Measurements from ENCODE around the gene TNFRSF9. TPM values are rescaled to one million over a fixed set of nuclear protein-coding genes. Genes with fewer than 3 reads are reported as not detected.

TNFRSF9 gene

DNA sequence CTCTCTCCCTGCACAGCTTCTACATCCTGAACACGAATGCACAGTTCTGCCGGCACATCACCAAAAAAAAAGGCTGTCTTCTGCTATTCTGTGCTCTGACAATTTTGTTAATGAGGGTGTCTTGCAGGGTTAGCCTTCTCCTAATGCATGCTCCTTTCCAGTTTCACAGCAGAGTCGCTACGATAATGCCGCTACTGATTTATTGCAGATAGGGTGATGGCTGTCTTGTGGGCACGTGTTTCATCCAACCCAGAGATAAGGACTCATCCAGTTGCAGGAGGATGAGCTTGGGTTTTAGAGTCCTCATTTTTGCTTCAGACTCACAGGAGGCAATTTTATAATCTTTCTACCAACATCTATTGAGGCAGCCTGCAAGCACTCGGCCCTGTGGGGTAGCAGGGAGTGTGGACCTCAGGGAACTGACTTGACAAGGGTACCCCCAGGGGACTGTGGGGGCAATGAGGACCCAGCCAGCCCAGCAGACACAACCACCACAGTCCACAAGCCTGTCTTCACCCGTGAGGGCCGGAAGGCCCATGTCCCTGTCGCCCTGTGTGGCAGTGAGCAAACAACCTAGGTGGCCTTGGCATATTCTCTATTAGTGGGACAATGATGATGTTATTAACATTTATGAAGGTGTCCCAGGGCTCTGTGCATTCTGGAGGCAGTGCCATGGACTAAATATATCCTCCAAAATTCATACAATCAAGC is 72.4 kb downstream of the TNFRSF9 start:
- Histone ChIP-seq H3K79me1 (replicated peaks; ENCODE audit: low read length, poor library complexity, severe bottlenecking) (no peaks in the 10 kb centered on the region), H3K9me3 (ENCODE audit: control insufficient read depth, low read length) (no peaks in the 10 kb centered on the region), H2BK5ac (ENCODE audit: low read depth, low read length, poor library complexity, severe bottlenecking) (no peak overlapping the region), H2AK5ac (ENCODE audit: low read length, severe bottlenecking) (no peak overlapping the region), H3K18ac (ENCODE audit: low read depth in 1 of 2, low read length in 2 of 2) (no peak overlapping the region), H2AFZ (ENCODE audit: low read depth, low read length) (no peak overlapping the region), H3K27ac (ENCODE audit: low read length, poor library complexity, severe bottlenecking) (no peak overlapping the region), H2BK15ac (ENCODE audit: low read depth, poor library complexity, severe bottlenecking) (no peak overlapping the region), H3K27me3 (ENCODE audit: control insufficient read depth in 1 of 2, insufficient read depth in 1 of 2, low read length in 2 of 2) (peaks cover 3 to 15% of the 10 kb centered on the region in 2 experiments), H4K91ac (ENCODE audit: low read length) (no peak overlapping the region), H2BK120ac (ENCODE audit: low read depth, low read length) (no peak overlapping the region), H3K36me3 (ENCODE audit: control insufficient read depth in 1 of 2, insufficient read depth in 2 of 2, low read depth in 1 of 2, low read length in 2 of 2) (no peaks in the 10 kb centered on the region), H2BK12ac (ENCODE audit: low read length in 2 of 2) (no peak overlapping the region), H3K4ac (ENCODE audit: low read depth in 1 of 2, low read length in 2 of 2) (no peak overlapping the region), H3K4me1 (ENCODE audit: control insufficient read depth, insufficient read depth, low read depth, low read length) (no peaks in the 10 kb centered on the region), H3K23ac (ENCODE audit: low read length in 2 of 2) (no peak overlapping the region), H4K8ac (ENCODE audit: low read length) (no peak overlapping the region), H3K9ac (ENCODE audit: low read length) (no peak overlapping the region), H3K4me3 (ENCODE audit: insufficient read depth in 1 of 2, low read depth in 1 of 2, low read length in 2 of 2) (no peak overlapping the region), H3K14ac (ENCODE audit: low read length in 2 of 2) (no peak overlapping the region), H3K4me2 (ENCODE audit: low read length, poor library complexity, severe bottlenecking) (no peak overlapping the region)
- DNase-seq = no peak
- 56% methylated on average over 6 of the region's 10 CpGs for whole genome bisulfite sequencing

DNA sequence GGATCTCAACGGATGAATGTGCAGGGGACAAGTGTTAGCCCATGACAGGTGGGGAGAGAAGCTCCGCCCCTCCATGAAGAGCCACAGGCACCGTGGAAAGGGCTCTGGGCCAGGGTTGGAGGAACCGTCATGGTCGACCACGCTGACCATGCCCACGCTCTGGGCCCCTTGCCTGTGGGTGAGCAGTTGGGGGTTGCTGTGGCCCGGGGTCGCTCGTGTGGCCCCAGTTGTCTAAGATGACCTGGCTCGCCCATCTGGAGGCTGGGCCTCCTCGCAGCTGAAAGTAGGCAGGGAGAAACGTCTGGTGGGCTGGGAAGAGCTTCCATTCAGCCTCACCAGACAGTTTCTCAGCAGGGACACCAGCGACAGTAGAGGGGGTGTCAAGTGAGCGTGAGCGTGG is 74.7 kb downstream of the TNFRSF9 start:
- Histone ChIP-seq H2AFZ (ENCODE audit: low read depth, low read length) (no peak overlapping the region), H3K9ac (ENCODE audit: low read length) (no peak overlapping the region), H3K4me2 (ENCODE audit: low read length, poor library complexity, severe bottlenecking) (no peak overlapping the region), H3K4ac (ENCODE audit: low read depth in 1 of 2, low read length in 2 of 2) (no peak overlapping the region), H4K8ac (ENCODE audit: low read length) (no peak overlapping the region), H2BK120ac (ENCODE audit: low read depth, low read length) (no peak overlapping the region), H2BK15ac (ENCODE audit: low read depth, poor library complexity, severe bottlenecking) (no peak overlapping the region), H3K9me3 (ENCODE audit: control insufficient read depth, low read length) (no peaks in the 10 kb centered on the region), H2BK5ac (ENCODE audit: low read depth, low read length, poor library complexity, severe bottlenecking) (no peak overlapping the region), H3K27ac (ENCODE audit: low read length, poor library complexity, severe bottlenecking) (no peak overlapping the region), H3K79me1 (replicated peaks; ENCODE audit: low read length, poor library complexity, severe bottlenecking) (no peaks in the 10 kb centered on the region), H3K27me3 (ENCODE audit: control insufficient read depth in 1 of 2, insufficient read depth in 1 of 2, low read length in 2 of 2) (peaks cover 0 to 18% of the 10 kb centered on the region in 2 experiments), H2BK12ac (ENCODE audit: low read length in 2 of 2) (no peak overlapping the region), H3K23ac (ENCODE audit: low read length in 2 of 2) (no peak overlapping the region), H3K18ac (ENCODE audit: low read depth in 1 of 2, low read length in 2 of 2) (no peak overlapping the region), H4K91ac (ENCODE audit: low read length) (no peak overlapping the region), H3K4me1 (ENCODE audit: control insufficient read depth, insufficient read depth, low read depth, low read length) (no peaks in the 10 kb centered on the region), H2AK5ac (ENCODE audit: low read length, severe bottlenecking) (no peak overlapping the region), H3K14ac (ENCODE audit: low read length in 2 of 2) (no peak overlapping the region), H3K4me3 (ENCODE audit: insufficient read depth in 1 of 2, low read depth in 1 of 2, low read length in 2 of 2) (no peak overlapping the region), H3K36me3 (ENCODE audit: control insufficient read depth in 1 of 2, insufficient read depth in 2 of 2, low read depth in 1 of 2, low read length in 2 of 2) (no peaks in the 10 kb centered on the region)
- DNase-seq = no peak
- WGBS = 85% methylated on average over 16 of the region's 16 CpGs

Small RNA genes lying within 50 kb of the gene (small RNA-seq; reads per million reads assigned to genes)
- gene RF00019 (ENCODE audit: low read depth) = not detected
